Stimulated activated memory B cell treated with anti-CD40 and anti-IgM and Interleukin-4, amounts not matched to agents 10 μg/mL and 1 μg/mL and 100 μg/mL, for 72 hours (primary cell): ENCODE data around the gene MED10.

ENCODE experiments used
- ATAC-seq: fragments of 150-1000 bp; cut with Tn5 transposase; 2 replicates; pipeline ENCODE4 v1.10.0; 2021
- H3K27ac Mint-ChIP-seq: one replicate; pipeline ENCODE4 v1.8.0; 2022; ENCODE audit warnings: mild to moderate bottlenecking, mixed read lengths
- H3K27me3 Mint-ChIP-seq: one replicate; pipeline ENCODE4 v1.8.0; 2022; ENCODE audit warnings: mixed read lengths
- H3K36me3 Mint-ChIP-seq: one replicate; pipeline ENCODE4 v1.8.0; 2022; ENCODE audit warnings: mixed read lengths
- H3K4me1 Mint-ChIP-seq: one replicate; pipeline ENCODE4 v1.8.0; 2022; ENCODE audit warnings: mixed read lengths
- H3K4me3 Mint-ChIP-seq: one replicate; pipeline ENCODE4 v1.8.0; 2022; ENCODE audit warnings: mild to moderate bottlenecking, moderate library complexity, mixed read lengths
- H3K9me3 Mint-ChIP-seq: one replicate; pipeline ENCODE4 v1.8.0; 2022; ENCODE audit warnings: mixed read lengths

The MED10 gene, protein sequence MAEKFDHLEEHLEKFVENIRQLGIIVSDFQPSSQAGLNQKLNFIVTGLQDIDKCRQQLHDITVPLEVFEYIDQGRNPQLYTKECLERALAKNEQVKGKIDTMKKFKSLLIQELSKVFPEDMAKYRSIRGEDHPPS

DNA sequence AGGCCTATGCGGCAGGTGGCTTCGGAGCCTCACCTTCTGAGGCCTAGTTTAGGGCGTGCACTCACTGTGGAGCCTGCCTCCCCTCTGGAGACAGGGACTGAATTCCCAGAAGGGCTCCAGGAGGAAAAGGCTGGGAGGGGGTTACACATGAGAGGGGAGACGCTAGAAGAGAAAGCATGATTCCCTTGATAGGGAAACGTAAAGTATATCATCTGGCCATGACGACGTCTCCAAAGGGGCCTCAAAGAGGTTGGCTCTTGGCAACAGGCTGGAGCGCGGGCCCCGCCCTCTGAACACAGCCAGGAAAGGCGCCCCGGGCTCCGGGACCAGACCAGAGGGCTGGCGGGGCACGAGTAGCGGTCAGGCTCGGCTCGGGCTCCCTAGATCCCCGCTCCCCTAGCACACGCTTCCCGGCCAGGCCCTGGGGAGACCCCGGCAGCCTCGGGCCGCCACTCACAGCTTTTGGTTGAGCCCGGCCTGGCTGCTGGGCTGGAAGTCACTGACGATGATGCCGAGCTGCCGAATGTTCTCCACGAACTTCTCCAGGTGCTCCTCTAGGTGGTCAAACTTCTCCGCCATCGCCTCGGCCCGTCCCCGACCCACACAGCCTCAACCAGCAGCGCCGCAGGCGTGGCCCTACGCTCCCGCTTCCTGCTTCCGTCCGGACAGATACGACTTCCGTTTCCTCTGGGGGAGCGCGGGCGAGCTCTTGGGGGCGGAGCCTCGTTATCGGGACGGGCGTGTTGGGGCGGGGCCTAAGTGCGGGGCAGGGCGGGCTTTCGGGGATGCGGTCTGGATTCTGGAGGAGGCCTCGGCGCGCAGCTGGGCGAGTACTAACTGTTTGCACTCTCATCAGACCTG, at the start of gene MED10:
Gene MED10 (minus strand): TSS at position 643 of the 861 bp plus-strand sequence. CDS start 64 bp downstream, at position 579.
- peak within 1 kb of the TSS; percentile 85 for H3K4me3 Mint-ChIP-seq
- no peaks in the 10 kb centered on the region for H3K9me3 Mint-ChIP-seq
- peaks cover 47% of the 10 kb centered on the region for H3K4me1 Mint-ChIP-seq
- H3K36me3 Mint-ChIP-seq = peaks cover 37% of the 10 kb centered on the region
- peak within 1 kb of the TSS; percentile 90 for H3K27ac Mint-ChIP-seq
- no peaks in the 10 kb centered on the region for H3K27me3 Mint-ChIP-seq
- peak; percentile 100 for ATAC-seq

DNA sequence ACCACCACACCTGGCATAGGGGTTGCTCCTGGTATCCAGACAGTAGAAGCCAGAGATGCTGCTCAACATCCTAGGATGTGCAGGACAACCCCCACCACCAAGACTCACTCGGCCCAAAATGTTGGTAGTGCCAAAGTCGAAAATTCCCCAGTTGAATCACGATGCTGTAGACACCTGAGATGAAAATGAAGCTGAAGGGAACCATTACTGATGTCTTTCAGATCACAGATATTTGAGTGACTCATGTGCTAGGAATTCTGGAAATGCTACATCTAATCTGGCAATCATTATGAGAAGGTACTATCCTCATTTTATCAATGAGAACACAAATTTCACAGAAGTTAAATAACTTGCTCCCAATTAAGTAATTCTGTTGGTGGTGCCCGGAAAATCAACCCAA, 49.3 kb upstream of the MED10 start:
- Mint-ChIP-seq H3K36me3 (no peaks in the 10 kb centered on the region), H3K4me3 (no peak overlapping the region), H3K27ac (no peak overlapping the region), H3K9me3 (no peaks in the 10 kb centered on the region), H3K4me1 (no peaks in the 10 kb centered on the region), H3K27me3 (peaks cover 46% of the 10 kb centered on the region)
- ATAC-seq = no peak

DNA sequence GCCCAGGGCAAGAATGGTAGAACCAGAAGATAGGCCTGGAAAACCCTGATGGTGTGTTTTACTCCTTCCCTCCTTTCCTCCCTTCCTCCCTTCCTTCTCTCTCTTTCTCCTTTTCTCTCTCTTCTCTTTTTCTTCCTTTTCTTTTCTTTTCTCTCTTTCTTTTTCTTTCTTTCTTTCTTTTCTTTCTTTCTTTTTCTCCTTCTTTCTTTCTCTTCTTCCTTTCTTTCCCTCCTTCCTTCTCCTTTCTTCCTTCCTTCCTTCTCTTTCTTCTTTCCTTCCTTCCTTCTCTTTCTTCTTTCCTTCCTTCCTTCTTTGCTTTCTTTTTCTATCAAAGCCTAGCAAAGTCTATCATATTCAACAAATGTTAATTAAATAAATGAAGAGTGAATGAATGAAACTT, 46.4 kb upstream of the MED10 start:
- no peak for ATAC-seq
- Mint-ChIP-seq H3K27ac (no peak overlapping the region), H3K4me3 (no peak overlapping the region), H3K4me1 (peaks cover 8% of the 10 kb centered on the region), H3K9me3 (no peaks in the 10 kb centered on the region), H3K36me3 (no peaks in the 10 kb centered on the region), H3K27me3 (peaks cover 56% of the 10 kb centered on the region)

DNA sequence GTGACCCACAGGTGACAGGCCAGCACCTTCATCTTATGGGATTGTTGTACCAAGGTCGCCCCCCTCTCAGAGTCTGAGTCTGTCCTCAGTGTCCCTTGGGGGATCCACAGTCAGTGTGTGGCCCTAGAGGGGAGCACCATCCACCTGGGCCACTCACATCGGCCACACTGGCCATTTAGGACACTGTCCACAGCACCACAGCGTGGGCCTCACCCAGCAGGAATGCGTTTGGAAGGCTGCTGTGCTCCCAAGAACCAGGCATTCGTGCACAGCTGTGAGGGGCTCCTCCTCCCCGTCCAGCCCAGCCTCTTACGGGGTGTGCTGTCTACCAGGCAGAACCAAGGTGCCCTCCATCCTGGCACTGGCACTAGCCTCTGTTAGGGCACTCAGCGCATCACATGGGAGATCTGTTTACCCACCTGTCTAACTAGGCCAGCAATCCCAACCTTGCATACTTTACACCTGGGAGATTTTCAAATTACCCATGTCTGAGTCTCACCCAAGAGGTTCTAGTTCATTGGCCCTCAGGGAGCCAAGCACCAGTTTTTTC, 45.8 kb upstream of the MED10 start:
- Mint-ChIP-seq H3K4me1 (peaks cover 8% of the 10 kb centered on the region), H3K27ac (no peak overlapping the region), H3K27me3 (peaks cover 56% of the 10 kb centered on the region), H3K9me3 (no peaks in the 10 kb centered on the region), H3K4me3 (no peak overlapping the region), H3K36me3 (no peaks in the 10 kb centered on the region)
- peak; percentile 18 for ATAC-seq

DNA sequence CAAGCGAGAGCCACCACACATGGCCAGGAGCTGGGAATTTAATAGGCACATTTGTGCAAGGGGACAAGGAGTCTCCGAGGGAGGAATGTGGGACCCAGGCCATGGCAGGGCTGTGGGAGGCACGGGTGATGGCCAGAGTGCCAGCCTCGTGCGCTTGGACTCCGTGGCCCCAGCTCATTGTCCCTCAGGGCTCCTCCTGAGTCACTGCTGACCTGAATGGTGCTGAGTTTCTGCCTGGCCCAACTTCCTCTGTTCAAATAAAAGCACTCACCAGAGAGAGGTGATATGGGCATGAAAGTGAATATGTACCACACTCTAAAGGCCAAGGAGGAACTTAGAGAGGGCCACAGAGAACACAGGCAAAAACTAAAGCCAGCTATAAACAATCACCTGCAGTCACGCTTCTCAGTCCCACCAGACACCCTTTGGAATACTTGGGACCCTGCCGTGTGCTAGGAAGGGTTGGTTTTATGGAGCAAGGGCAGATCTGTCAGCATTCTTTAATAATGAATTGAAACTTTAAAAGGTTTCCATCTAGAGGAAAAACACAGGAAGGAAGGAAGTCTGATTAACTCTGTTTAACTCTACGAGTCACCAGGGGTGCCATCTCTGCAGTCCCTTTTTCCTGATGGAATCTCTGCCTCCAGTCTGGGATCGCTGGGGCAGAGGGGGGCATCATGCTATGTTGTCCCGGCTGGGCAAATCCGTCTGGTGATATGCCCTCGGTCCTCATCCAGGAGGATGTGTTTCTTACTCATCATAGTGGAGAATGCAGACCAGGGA, 45.2 kb upstream of the MED10 start:
- no peaks in the 10 kb centered on the region for H3K9me3 Mint-ChIP-seq
- no peaks in the 10 kb centered on the region for H3K36me3 Mint-ChIP-seq
- H3K4me3 Mint-ChIP-seq = no peak overlapping the region
- peaks cover 8% of the 10 kb centered on the region for H3K4me1 Mint-ChIP-seq
- no peak overlapping the region for H3K27ac Mint-ChIP-seq
- peaks cover 51% of the 10 kb centered on the region for H3K27me3 Mint-ChIP-seq
- ATAC-seq = no peak

DNA sequence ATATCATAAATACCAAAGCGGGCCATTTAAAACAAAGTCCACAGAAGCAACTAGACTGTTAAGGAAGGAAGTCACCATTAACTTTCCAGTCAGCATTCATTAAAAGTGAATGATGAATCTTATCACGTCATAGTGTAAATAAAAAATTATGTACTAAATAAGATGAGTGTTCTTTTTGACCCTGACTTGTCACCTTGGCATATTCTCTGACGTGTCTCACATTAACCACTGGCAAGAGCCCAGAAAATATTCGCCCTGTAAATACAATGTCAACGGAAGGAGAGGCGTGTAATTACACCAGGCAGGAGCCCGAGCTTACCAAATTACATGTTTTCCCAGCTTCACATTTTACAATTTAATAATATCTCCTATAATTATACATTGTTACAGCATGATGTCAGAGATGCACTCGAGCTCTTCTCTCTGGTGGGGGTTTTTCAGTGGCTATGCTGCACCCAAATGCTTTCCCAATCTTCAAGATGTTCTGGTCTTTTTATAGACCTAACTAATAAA, 41.0 kb upstream of the MED10 start:
- no peaks in the 10 kb centered on the region for H3K9me3 Mint-ChIP-seq
- peaks cover 8% of the 10 kb centered on the region for H3K4me1 Mint-ChIP-seq
- H3K36me3 Mint-ChIP-seq = no peaks in the 10 kb centered on the region
- no peak overlapping the region for H3K4me3 Mint-ChIP-seq
- ATAC-seq = no peak
- peaks cover 38% of the 10 kb centered on the region for H3K27me3 Mint-ChIP-seq
- H3K27ac Mint-ChIP-seq = no peak overlapping the region

DNA sequence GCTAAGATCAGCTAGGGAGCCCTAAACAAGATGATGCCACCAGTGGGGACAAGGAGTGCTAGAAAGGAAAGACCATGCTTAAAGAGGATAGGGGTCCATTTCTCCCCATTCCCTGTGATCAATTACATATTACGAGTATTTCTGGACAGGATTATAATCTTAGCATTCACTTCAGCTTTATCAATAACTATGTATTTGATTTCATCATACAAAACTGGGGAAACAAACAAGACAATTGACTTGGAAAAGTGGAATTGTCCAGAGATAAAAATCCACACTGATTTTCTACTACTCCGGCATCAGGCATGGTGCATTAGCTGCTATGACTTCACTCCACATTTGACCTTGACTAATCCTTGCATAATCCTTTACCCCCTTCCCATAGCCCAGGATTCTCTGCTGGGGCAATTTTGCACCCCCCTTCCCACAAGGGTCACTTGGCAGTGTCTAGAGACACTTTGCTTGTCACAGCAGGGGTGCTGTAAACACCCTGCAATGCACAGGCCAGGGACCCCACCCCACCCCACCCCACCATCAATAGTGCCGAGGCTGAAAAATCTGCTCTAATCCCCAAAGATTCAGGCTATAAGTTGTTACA, 40.4 kb upstream of the MED10 start:
- H3K4me1 Mint-ChIP-seq = peaks cover 8% of the 10 kb centered on the region
- H3K27me3 Mint-ChIP-seq = peaks cover 36% of the 10 kb centered on the region
- no peak overlapping the region for H3K27ac Mint-ChIP-seq
- H3K4me3 Mint-ChIP-seq = no peak overlapping the region
- no peaks in the 10 kb centered on the region for H3K9me3 Mint-ChIP-seq
- no peaks in the 10 kb centered on the region for H3K36me3 Mint-ChIP-seq
- ATAC-seq = no peak

DNA sequence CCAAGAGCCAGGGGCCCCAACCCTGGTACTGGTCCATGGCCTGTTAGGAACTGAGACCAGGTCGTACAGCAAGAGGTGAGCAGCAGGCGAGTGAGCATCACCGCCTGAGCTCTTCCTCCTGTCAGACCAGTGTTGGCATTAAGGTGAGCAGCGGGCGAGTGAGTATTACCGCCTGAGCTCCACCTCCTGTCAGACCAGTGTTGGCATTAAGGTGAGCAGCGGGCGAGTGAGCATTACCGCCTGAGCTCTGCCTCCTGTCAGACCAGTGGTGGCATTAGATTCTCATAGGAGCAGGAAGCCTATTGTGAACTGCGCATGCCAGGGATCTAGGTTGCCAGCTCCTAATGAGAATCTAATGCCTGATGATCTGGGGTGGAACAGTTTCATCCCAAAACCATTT, 39.3 kb upstream of the MED10 start:
- Mint-ChIP-seq H3K27me3 (peaks cover 36% of the 10 kb centered on the region), H3K9me3 (no peaks in the 10 kb centered on the region)

DNA sequence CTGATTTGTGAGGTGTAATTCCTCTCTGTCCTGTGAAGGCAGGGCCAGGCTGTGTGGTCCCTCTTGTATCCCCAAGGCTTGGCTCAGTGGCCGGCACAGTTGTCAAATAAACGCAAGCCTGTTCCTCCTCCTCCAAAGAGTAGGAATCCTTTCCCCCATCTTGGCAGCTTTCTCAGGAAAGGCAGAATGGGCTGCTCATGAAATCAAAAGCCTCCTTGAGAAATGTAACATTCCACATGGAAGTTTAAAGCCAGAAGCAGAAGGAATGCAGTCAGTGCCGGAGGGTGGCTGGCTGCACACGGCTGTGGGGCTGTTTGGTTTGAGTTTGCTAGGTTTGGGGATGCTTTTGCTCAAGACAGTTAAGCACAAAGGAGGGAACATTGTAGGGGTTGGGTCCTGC, 34.5 kb upstream of the MED10 start:
- Mint-ChIP-seq H3K4me3 (no peak overlapping the region), H3K36me3 (no peaks in the 10 kb centered on the region), H3K27ac (no peak overlapping the region), H3K4me1 (no peaks in the 10 kb centered on the region), H3K9me3 (no peaks in the 10 kb centered on the region), H3K27me3 (peaks cover 28% of the 10 kb centered on the region)
- ATAC-seq = no peak

More for the DNA sequence above, 39.3 kb upstream of the MED10 start:
- ATAC-seq = no peak
- H3K4me1 Mint-ChIP-seq = peaks cover 8% of the 10 kb centered on the region
- no peak overlapping the region for H3K4me3 Mint-ChIP-seq
- H3K36me3 Mint-ChIP-seq = no peaks in the 10 kb centered on the region
- no peak overlapping the region for H3K27ac Mint-ChIP-seq

DNA sequence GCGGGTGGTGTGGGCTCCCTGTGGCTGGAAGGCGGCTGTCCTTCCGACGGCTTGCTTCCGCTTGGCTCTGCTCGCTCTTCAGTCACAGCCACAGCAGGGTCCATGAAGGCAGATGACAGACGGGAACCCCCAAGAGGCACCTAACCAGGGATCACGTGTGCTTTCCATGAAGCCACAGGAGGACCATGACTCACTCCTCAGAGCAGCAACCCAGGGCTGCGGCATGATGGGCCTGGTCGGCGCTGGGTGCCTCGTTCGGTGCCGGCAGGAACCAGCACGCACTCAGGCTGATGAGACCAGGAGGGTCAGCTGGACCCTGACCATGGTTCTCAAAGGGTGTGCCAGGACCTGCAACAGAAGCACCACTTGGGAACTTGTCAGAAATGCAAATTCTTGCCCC, 32.8 kb upstream of the MED10 start:
- Mint-ChIP-seq H3K27ac (no peak overlapping the region), H3K27me3 (peaks cover 28% of the 10 kb centered on the region), H3K4me1 (no peaks in the 10 kb centered on the region), H3K9me3 (no peaks in the 10 kb centered on the region), H3K4me3 (no peak overlapping the region), H3K36me3 (no peaks in the 10 kb centered on the region)
- no peak for ATAC-seq

DNA sequence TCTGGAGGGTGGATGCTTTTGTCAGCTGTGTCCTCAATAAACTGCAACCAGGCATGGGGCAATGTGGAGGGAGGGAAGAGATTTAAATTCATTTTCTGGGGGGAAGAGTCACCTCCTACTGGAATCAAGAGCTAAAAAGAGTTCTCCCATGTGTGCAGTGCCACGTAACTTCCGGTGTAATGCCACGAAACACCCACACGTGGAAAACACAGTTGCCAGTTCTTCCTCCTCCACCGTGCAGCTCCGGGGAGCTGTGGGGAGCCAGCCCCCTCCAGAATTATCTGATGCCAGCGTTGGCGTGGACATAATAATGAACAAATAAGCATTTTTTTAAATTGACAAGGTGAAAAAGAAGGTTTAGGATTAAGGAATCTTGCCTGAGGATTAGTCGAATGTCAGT, 32.1 kb upstream of the MED10 start:
- H3K27me3 Mint-ChIP-seq = peaks cover 25% of the 10 kb centered on the region
- H3K27ac Mint-ChIP-seq = no peak overlapping the region
- H3K36me3 Mint-ChIP-seq = no peaks in the 10 kb centered on the region
- H3K9me3 Mint-ChIP-seq = no peaks in the 10 kb centered on the region
- ATAC-seq = no peak
- no peaks in the 10 kb centered on the region for H3K4me1 Mint-ChIP-seq
- H3K4me3 Mint-ChIP-seq = no peak overlapping the region

DNA sequence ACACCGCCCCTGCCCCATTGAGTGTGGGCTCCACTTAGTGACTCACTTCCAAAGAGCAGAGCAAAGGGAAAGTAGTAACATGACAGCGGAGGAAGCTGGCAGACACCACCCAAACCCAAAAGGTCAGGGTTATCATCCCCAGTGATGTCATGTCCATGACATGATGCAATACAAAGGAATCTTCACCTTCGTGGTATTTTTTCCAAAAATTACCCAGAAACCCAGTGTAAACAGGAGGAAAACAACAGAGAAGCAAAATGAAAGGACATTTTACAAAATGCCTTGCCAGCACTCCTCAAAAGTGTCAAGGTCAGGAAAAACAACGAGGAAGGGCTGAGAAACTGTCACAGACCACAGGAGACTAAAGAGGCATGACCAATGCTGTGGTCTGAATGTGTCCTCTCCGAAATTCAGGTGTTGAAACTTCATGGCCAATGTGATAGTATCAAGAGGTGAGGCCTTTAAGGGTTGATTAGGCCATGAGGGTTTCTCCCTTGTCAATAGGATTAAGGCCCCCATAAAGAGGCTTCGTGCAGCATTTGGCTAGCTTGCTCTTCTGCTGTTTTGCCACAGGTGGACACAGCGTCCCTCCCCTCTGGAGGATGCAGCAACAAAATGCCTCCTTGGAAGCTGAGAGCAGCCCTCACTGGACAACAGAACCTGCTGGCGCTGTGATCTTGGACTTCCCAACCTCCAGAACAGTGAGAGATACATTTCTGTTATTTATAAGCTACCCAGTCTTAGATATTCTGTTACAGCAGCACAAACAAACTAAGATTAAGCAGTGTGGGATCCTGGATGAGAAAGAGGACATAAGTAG, 30.5 kb upstream of the MED10 start:
- H3K4me3 Mint-ChIP-seq = no peak overlapping the region
- H3K9me3 Mint-ChIP-seq = no peaks in the 10 kb centered on the region
- no peaks in the 10 kb centered on the region for H3K36me3 Mint-ChIP-seq
- H3K4me1 Mint-ChIP-seq = no peaks in the 10 kb centered on the region
- ATAC-seq = no peak
- H3K27me3 Mint-ChIP-seq = peaks cover 17% of the 10 kb centered on the region
- H3K27ac Mint-ChIP-seq = no peak overlapping the region

DNA sequence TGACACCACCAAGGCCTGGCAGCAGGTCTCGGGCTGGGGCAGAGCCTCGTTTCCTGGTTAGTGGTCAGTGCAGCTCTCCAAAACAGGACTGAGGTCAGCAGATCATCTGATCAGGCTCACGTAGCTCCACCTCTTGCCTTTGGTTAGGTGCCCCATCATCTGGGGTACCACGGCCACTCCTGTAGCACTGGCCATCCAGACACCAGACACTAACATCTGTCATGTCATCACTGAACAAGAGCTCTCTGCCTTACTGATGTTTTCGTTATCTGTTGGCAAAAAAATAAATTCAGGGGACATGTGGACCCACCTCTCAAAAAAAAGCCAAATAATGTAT, 29.9 kb upstream of the MED10 start:
- H3K36me3 Mint-ChIP-seq = no peaks in the 10 kb centered on the region
- ATAC-seq = no peak
- peaks cover 20% of the 10 kb centered on the region for H3K27me3 Mint-ChIP-seq
- no peaks in the 10 kb centered on the region for H3K4me1 Mint-ChIP-seq
- H3K4me3 Mint-ChIP-seq = no peak overlapping the region
- no peaks in the 10 kb centered on the region for H3K9me3 Mint-ChIP-seq
- no peak overlapping the region for H3K27ac Mint-ChIP-seq

DNA sequence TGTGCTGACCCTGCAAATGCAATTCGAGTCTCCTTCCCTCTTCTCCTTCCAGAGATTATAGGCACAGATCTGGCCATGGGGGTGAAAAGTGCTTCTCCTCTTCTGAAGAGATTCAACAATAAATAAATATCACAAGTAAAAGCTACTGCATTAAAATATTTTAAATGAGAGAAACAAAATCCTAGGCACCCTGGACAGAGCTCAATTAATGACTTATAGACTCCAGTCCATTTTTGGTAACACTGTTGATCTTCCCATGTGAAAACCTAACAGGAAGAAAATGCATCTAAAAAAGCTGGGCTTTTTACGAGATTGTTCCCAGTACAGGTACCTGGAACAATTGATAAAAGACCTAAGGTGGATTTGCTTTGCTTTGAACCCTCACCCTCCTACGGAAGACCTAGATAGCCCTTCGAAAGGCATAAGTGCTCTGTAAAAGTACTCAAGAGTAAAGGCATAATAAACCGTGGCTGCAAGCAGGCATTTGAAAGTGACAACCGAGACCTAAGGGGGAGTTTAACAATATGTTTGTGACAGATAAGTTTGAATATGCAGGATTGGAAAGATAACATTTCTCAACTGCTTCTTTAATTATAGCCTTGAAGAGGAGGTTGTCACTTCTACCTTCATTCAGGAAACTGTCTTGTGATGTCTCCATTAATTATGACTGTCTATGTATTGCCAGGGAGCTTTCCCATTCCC, 29.4 kb upstream of the MED10 start:
- Mint-ChIP-seq H3K4me3 (no peak overlapping the region), H3K9me3 (no peaks in the 10 kb centered on the region), H3K4me1 (no peaks in the 10 kb centered on the region), H3K36me3 (no peaks in the 10 kb centered on the region), H3K27ac (no peak overlapping the region), H3K27me3 (peaks cover 25% of the 10 kb centered on the region)
- no peak for ATAC-seq
